Mononuclear cell (primary cell): ENCODE measurements around the gene USPL1. TPM values are rescaled to one million over a fixed set of nuclear protein-coding genes. Genes with fewer than 3 reads are reported as not detected.

ENCODE experiments used
- H3K27me3 ChIP-seq: 2 replicates; pipeline ENCODE4 v1.6.0; 2011; ENCODE audit warnings: low read length, control low read depth; ENCODE audit not compliant: insufficient read depth
- H3K4me1 ChIP-seq: 2 replicates; pipeline ENCODE4 v1.5.1; 2011; ENCODE audit warnings: mild to moderate bottlenecking, low read length, control low read depth; ENCODE audit not compliant: insufficient read depth
- H3K4me3 ChIP-seq: 2 replicates; pipeline ENCODE4 v1.5.1; 2011; ENCODE audit warnings: mild to moderate bottlenecking, low read length, moderate library complexity
- H3K9me3 ChIP-seq: 2 replicates; pipeline ENCODE4 v1.5.1; 2011; ENCODE audit warnings: low read depth, mild to moderate bottlenecking, control low read depth, low read length
- total RNA-seq: library from RNA; depleted of rRNA; stranded (reverse); fragments of >200 nt; gene quantifications from one replicate; pipeline ENCODE4 v1.2.3, GENCODE V29; 2012

USPL1 gene
- total RNA-seq, 1 donor, result 90.4 TPM

DNA sequence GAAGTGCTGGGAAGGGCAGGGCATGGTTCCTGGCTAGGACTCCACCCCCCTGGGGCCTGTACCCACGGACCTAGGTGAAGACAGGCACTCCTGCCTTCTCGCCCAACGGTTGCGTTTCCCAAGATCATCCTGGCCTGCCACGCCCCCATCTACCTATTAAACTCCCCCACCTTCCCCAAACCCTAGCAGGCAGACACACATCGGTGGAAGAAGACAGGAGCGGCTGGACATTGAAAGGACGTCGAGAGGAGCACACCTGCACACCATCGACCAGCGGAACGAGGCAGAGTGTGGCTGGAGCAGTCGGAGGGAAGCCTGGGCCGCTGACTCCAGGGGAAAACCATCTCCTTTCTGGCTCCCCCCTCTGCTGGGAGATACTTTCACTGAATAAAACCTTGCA lies 72.0 kb downstream of the USPL1 start:
- Histone ChIP-seq H3K27me3 (no peaks in the 10 kb centered on the region), H3K9me3 (no peaks in the 10 kb centered on the region), H3K4me3 (no peak overlapping the region), H3K4me1 (peaks cover 29% of the 10 kb centered on the region)

- Histone ChIP-seq H3K4me1 (peaks cover 30% of the 10 kb centered on the region), H3K27me3 (no peaks in the 10 kb centered on the region), H3K4me3 (peak overlapping the region; percentile 3), H3K9me3 (no peaks in the 10 kb centered on the region)
Observed at GRCh38 chr13:30690282-30691188, 72.8 kb downstream of the USPL1 start.

DNA sequence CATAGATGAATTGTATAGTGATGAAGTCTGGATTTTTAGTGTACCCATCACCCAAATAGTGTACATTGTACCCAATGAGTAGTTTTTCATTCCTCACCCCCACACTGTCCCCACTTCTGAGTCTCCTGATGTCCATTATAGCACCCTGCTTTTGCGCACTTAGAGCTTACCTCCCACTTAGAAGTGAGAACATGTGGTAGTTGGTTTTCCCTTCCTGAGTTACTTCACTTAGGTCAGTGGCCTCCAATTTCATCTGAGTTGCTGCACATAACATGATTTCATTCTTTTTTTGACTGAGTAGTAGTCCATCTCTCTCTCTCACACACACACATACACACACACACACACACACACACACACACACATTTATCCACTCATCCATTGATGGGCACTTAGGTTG lies 74.4 kb downstream of the USPL1 start:
- Histone ChIP-seq H3K27me3 (no peaks in the 10 kb centered on the region), H3K9me3 (no peaks in the 10 kb centered on the region), H3K4me1 (peaks cover 46% of the 10 kb centered on the region), H3K4me3 (no peak overlapping the region)

DNA sequence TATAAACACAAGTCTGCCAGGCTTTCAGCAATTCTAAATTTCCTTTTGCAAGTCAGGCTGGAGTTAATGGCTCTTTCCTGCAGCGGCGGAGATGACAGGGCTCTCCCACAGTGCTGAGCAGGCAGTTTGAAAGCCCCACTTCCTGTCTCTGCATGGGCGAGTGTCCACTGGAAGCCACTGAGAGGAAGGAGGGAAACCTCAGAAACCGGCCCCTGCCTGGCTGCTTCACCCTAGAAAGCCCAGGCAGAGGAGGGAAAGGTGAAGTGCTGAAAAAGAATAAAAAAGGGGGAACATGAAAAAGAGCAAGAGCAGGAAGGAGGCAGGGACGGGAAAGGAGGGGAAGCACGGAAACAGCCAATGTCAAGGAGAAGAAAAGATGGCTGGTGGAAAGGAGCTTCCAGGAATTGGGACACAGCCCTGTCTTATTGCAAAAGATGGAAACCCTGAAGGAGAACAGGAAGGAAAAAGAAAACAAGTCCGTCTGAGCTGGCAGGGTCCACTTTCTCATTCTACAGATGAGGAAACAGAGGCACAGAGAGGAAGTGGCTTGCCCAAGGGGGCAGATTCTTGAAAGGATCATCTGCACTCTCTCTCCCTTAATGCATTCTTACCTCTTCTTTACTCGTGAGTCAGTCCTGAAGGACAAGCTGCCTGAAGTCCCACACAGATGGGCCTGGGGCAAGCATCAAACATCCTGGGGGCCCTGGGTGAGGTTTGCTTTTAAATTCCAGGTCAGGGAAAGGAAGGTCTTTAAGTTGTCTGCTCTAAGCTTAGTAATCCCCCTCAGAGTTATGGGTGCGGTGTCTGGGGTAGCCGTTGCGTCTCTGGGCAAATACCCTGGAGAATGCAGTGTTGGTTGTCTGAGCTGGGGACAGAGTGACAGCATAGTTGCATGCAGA lies 78.8 kb downstream of the USPL1 start:
- H3K27me3 ChIP-seq, result no peaks in the 10 kb centered on the region
- no peaks in the 10 kb centered on the region for H3K9me3 ChIP-seq
- peaks cover 48% of the 10 kb centered on the region for H3K4me1 ChIP-seq
- H3K4me3 ChIP-seq, result no peak overlapping the region

DNA sequence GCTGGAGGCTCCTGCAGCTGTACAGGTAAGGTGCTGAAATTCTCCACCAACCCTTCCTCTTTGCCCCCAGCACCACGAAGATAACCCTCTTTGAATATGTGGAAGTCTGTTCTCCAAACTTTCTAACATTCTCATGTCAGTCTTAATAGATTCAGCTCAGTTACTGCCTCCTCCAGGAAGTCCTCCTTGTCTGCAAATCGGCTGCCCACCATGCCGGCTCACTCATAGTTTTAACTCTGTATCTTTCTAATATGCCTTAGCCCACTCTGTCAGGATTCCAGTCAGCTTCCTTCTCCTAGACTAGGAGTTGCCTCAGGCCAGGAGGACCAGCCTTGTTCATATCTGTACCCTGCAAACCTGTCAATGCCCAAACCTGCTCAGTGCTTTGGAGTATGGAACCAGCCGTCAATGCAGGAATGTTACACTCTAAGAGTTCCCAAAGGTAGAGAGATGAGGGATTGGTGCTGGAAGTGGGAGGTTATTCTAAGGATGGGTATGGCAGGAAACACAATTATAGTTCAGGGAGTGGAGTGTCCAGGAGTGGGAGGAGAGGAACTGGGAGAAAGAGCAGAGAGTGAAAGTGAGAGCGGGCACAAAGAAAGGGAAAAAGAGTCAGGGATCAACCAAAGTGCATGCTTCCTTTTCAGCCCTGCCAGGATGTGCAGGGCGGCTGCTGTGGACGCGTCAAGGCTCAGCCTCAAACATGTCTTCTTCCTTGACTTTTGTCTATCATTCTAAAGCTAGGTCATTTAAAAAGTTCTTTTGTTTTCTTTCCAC lies 79.6 kb downstream of the USPL1 start:
- no peaks in the 10 kb centered on the region for H3K27me3 ChIP-seq
- H3K4me3 ChIP-seq, result no peak overlapping the region
- H3K4me1 ChIP-seq, result peaks cover 41% of the 10 kb centered on the region
- no peaks in the 10 kb centered on the region for H3K9me3 ChIP-seq

DNA sequence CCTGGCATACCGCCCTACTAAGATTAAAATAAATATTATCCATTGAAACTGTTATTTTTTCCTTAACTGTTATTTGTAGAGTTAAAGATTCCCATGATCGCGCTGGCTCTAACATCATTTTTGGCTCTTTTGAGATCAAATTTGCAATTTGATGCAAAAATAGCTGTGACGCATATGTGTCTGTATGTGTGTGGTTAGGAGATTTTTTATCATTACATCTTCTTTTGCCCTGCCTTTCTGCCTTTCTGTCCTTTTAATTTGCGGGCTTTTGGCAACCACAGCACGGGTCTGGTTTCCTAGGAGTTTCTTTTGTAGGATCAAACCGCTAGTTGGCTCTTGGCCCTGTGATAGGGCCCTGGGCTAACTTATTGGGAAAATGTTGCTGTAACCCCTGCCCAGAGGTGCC lies 80.3 kb downstream of the USPL1 start:
- Histone ChIP-seq H3K4me1 (peaks cover 41% of the 10 kb centered on the region), H3K4me3 (no peak overlapping the region), H3K9me3 (no peaks in the 10 kb centered on the region), H3K27me3 (no peaks in the 10 kb centered on the region)

- no peaks in the 10 kb centered on the region for H3K27me3 ChIP-seq
- no peak overlapping the region for H3K4me3 ChIP-seq
- no peaks in the 10 kb centered on the region for H3K9me3 ChIP-seq
- H3K4me1 ChIP-seq, result peaks cover 41% of the 10 kb centered on the region
Observed at GRCh38 chr13:30698488-30699005, 80.8 kb downstream of the USPL1 start.

DNA sequence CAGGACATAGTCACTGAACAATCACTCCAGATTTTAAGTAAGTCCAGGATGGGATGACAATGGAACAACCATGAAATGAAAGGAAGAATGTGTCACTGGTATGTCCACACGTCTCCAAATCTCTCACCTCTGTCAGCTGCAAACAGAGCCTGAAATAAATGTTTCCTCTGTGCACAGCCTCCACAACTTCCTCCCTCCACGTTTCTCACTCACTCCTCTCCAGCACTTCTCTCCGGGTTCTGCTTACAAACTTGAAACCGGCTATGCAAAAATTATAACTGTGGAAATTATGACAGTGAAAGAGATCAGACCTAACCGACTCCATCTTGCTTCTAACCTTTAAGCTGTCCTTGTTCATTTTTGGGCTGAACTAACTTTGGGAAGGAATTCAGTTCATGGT lies 82.6 kb downstream of the USPL1 start:
- Histone ChIP-seq H3K4me3 (no peak overlapping the region), H3K4me1 (peaks cover 41% of the 10 kb centered on the region), H3K27me3 (no peaks in the 10 kb centered on the region)

GRCh38 chr13:30702006-30702405 lies 84.3 kb downstream of the USPL1 start:
- no peaks in the 10 kb centered on the region for H3K27me3 ChIP-seq
- peaks cover 26% of the 10 kb centered on the region for H3K4me1 ChIP-seq
- no peak overlapping the region for H3K4me3 ChIP-seq
- H3K9me3 ChIP-seq, result no peaks in the 10 kb centered on the region

More for the DNA sequence above, 82.6 kb downstream of the USPL1 start:
- H3K9me3 ChIP-seq, result no peaks in the 10 kb centered on the region

DNA sequence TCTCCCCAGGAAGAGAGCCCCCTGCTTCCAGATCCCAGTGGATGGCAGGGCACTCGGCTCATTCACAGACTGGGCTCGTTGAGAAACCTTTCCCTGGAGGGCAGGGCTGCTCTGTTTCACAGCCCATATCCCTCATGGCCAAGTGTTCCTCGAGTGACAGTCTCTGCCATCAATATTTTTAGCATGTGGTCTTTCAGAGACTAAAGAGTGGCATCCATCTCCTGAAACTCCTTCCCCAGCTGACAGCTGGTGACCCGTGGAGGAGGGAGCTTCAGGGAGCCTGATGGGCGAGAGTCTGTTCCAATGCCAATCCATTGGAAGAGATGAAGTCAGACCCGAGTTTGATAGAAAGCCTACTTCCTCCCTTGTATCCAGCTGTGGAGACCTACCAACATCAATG lies 86.9 kb downstream of the USPL1 start:
- no peak overlapping the region for H3K4me3 ChIP-seq
- no peaks in the 10 kb centered on the region for H3K27me3 ChIP-seq
- H3K9me3 ChIP-seq, result no peaks in the 10 kb centered on the region
- H3K4me1 ChIP-seq, result peaks cover 14% of the 10 kb centered on the region

GRCh38 chr13:30705680-30706079 lies 88.0 kb downstream of the USPL1 start:
- Histone ChIP-seq H3K4me1 (peaks cover 3% of the 10 kb centered on the region), H3K9me3 (no peaks in the 10 kb centered on the region), H3K4me3 (no peak overlapping the region), H3K27me3 (no peaks in the 10 kb centered on the region)

- H3K4me1 ChIP-seq, result peaks cover 19% of the 10 kb centered on the region
- no peaks in the 10 kb centered on the region for H3K9me3 ChIP-seq
- H3K27me3 ChIP-seq, result no peaks in the 10 kb centered on the region
- no peak overlapping the region for H3K4me3 ChIP-seq
Observed at GRCh38 chr13:30708541-30708940, 90.8 kb downstream of the USPL1 start.
